ENCODE data around the gene AHCYL1. TPM values are rescaled to one million over a fixed set of nuclear protein-coding genes. Genes with fewer than 3 reads are reported as not detected.
A peak's percentile ranks its signal among the peaks of the same experiment; 100 is the strongest.

Gene AHCYL1
- total and polyA plus RNA-seq, 10 of the 15 experiments (the other 5 are each of a cell fraction or from before 2014, with no cell fraction given), result 24.7 to 73.6 (median 46.8) TPM

DNA sequence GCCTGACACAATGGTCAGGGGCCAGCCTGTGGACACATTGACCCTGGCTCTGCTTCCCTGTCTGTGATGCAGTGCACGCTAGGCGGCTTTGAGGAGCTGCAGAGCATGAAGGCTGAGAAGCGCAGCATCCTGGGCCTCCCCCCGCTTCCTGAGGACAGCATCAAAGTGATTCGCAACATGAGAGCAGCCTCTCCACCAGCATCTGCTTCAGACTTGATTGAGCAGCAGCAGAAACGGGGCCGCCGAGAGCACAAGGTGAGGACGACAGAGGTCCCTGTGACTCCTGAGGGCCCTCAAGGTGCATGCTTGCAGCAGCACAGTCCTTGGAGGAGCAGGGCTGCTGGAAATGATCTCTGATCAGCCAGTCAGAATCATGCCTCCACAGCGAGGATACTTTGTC, 58.5 kb downstream of the AHCYL1 start (continued):
- no peak for TF ChIP-seq IRF3 (IDR thresholded peaks at IDR 0.05)
- TF ChIP-seq ZNF384 (IDR thresholded peaks at IDR 0.05; ENCODE audit: borderline replicate concordance, low read depth, low read length), result no peak
- TF ChIP-seq ZNF274 (IDR thresholded peaks at IDR 0.05; ENCODE audit: insufficient read depth, insufficient read length), result no peak

DNA sequence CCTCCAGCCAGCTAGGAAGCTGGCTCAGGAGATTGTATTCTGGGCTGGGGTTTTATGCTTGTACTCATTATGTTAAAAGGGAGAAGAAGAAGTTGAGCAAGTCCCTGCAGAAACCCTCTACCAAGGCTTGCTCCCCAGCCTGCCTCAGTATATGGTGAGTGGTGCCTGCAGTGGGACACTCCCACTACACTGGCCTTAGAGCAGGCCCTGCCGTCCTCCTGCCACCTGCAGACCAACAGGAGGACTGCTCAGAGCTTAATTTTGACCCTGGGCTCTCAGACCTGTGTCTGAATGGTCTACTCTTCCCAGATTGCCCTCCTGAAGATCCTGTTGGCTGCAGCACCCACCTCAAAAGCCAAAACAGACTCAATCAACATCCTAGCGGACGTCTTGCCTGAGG, 62.9 kb downstream of the AHCYL1 start:
- FAIRE-seq, result no peak
- no peak for TF ChIP-seq EP300 (IDR thresholded peaks at IDR 0.05; ENCODE audit: borderline replicate concordance in 1 of 2, control insufficient read depth in 1 of 2, low read depth in 2 of 2, low read length in 2 of 2)
- no peak for TF ChIP-seq SUZ12 (IDR thresholded peaks at IDR 0.05; ENCODE audit: unreplicated experiment)
- no peak for TF ChIP-seq SRF (IDR thresholded peaks at IDR 0.05; ENCODE audit: low read depth in 2 of 2, low read length in 2 of 2)
- TF ChIP-seq, protein P1, sequence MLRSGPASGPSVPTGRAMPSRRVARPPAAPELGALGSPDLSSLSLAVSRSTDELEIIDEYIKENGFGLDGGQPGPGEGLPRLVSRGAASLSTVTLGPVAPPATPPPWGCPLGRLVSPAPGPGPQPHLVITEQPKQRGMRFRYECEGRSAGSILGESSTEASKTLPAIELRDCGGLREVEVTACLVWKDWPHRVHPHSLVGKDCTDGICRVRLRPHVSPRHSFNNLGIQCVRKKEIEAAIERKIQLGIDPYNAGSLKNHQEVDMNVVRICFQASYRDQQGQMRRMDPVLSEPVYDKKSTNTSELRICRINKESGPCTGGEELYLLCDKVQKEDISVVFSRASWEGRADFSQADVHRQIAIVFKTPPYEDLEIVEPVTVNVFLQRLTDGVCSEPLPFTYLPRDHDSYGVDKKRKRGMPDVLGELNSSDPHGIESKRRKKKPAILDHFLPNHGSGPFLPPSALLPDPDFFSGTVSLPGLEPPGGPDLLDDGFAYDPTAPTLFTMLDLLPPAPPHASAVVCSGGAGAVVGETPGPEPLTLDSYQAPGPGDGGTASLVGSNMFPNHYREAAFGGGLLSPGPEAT (IDR thresholded peaks at IDR 0.05; ENCODE audit: low read depth), result no peak
- no peak for TF ChIP-seq KAT2A (conservative IDR thresholded peaks at IDR 0.05; ENCODE audit: control insufficient read depth, low read depth, low read length)
- no peak for TF ChIP-seq NFYA (IDR thresholded peaks at IDR 0.05; ENCODE audit: borderline replicate concordance, low read depth, low read length)
- TF ChIP-seq, protein P2, sequence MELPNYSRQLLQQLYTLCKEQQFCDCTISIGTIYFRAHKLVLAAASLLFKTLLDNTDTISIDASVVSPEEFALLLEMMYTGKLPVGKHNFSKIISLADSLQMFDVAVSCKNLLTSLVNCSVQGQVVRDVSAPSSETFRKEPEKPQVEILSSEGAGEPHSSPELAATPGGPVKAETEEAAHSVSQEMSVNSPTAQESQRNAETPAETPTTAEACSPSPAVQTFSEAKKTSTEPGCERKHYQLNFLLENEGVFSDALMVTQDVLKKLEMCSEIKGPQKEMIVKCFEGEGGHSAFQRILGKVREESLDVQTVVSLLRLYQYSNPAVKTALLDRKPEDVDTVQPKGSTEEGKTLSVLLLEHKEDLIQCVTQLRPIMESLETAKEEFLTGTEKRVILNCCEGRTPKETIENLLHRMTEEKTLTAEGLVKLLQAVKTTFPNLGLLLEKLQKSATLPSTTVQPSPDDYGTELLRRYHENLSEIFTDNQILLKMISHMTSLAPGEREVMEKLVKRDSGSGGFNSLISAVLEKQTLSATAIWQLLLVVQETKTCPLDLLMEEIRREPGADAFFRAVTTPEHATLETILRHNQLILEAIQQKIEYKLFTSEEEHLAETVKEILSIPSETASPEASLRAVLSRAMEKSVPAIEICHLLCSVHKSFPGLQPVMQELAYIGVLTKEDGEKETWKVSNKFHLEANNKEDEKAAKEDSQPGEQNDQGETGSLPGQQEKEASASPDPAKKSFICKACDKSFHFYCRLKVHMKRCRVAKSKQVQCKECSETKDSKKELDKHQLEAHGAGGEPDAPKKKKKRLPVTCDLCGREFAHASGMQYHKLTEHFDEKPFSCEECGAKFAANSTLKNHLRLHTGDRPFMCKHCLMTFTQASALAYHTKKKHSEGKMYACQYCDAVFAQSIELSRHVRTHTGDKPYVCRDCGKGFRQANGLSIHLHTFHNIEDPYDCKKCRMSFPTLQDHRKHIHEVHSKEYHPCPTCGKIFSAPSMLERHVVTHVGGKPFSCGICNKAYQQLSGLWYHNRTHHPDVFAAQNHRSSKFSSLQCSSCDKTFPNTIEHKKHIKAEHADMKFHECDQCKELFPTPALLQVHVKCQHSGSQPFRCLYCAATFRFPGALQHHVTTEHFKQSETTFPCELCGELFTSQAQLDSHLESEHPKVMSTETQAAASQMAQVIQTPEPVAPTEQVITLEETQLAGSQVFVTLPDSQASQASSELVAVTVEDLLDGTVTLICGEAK (IDR thresholded peaks at IDR 0.05; ENCODE audit: borderline replicate concordance), result no peak
- TF ChIP-seq, protein P3, sequence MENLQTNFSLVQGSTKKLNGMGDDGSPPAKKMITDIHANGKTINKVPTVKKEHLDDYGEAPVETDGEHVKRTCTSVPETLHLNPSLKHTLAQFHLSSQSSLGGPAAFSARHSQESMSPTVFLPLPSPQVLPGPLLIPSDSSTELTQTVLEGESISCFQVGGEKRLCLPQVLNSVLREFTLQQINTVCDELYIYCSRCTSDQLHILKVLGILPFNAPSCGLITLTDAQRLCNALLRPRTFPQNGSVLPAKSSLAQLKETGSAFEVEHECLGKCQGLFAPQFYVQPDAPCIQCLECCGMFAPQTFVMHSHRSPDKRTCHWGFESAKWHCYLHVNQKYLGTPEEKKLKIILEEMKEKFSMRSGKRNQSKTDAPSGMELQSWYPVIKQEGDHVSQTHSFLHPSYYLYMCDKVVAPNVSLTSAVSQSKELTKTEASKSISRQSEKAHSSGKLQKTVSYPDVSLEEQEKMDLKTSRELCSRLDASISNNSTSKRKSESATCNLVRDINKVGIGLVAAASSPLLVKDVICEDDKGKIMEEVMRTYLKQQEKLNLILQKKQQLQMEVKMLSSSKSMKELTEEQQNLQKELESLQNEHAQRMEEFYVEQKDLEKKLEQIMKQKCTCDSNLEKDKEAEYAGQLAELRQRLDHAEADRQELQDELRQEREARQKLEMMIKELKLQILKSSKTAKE (IDR thresholded peaks at IDR 0.05; ENCODE audit: low read depth, poor library complexity, severe bottlenecking), result no peak
- TF ChIP-seq PAX5 (IDR thresholded peaks at IDR 0.05; ENCODE audit: borderline replicate concordance, low read depth, low read length), result no peak
- no peak for TF ChIP-seq ZNF274 (IDR thresholded peaks at IDR 0.05; ENCODE audit: insufficient read depth, insufficient read length)
- TF ChIP-seq LARP7 (IDR thresholded peaks at IDR 0.05), result no peak

More for the DNA sequence above, 62.9 kb downstream of the AHCYL1 start:
- CTCF ChIA-PET, result interaction anchor here (0.7 to 1.1 kb wide), 2 partner anchors 13 to 63 kb away, joined by 3 to 5 read pairs; partner anchors contain the start of gene AHCYL1
- in situ Hi-C loops (cut with MboI), result no loop called here
- Histone ChIP-seq H3K79me2 (ENCODE audit: control insufficient read depth, insufficient read depth, low read length) (no peaks in the 10 kb centered on the region), H3K4me3 (no peak overlapping the region), H3K36me3 (ENCODE audit: control insufficient read depth in 2 of 2, insufficient read depth in 2 of 2, low read length in 1 of 2) (peaks cover 25 to 29% of the 10 kb centered on the region in 2 experiments), H3K27ac (ENCODE audit: control insufficient read depth, insufficient read depth) (no peak overlapping the region), H3K4me1 (ENCODE audit: control insufficient read depth, insufficient read depth, low read length) (no peaks in the 10 kb centered on the region), H3K4me2 (ENCODE audit: control insufficient read depth, insufficient read depth) (no peak overlapping the region), H3K9ac (ENCODE audit: control insufficient read depth, insufficient read depth, low read length) (no peak overlapping the region), H3K27me3 (replicated peaks in 1 of 2; ENCODE audit: control insufficient read depth in 2 of 2, insufficient read depth in 2 of 2, low read length in 1 of 2) (no peaks in the 10 kb centered on the region), H4K20me1 (ENCODE audit: control insufficient read depth, insufficient read depth) (no peaks in the 10 kb centered on the region), H3K9me3 (replicated peaks; ENCODE audit: control insufficient read depth, insufficient read depth, low read length) (no peaks in the 10 kb centered on the region), H2AFZ (ENCODE audit: control insufficient read depth, low read depth, low read length) (no peak overlapping the region)
- intact Hi-C loops (cut with micrococcal nuclease; ENCODE audit: unreplicated experiment), result no loop called here
- SMC1A ChIA-PET (ENCODE audit: uncharacterized antibody, unreplicated experiment), result interaction anchor here (1.2 kb wide), 1 partner anchor 18 kb away, joined by 4 read pairs; no protein-coding TSS in a partner anchor
- 69% methylated on average over 3 of the region's 3 CpGs for WGBS (ENCODE audit: insufficient coverage, insufficient replicate concordance, low lambda C conversion rate, missing lambda C conversion rate)
- BruUV-seq (replicated peaks), result no TSS peak
- DNase-seq (ENCODE audit: low read depth, low spot score) (no peak), ATAC-seq (peak; percentile 46)
- RAD21 ChIA-PET (ENCODE audit: unreplicated experiment), result no interaction called here
- POLR2A ChIA-PET, result no interaction called here

All from GM12878 (cell line).